HCT116 (cell line): Measurements from ENCODE around the gene DENND4A. TPM values are rescaled to one million over a fixed set of nuclear protein-coding genes. Genes with fewer than 3 reads are reported as not detected.

ENCODE experiments used
- ATAC-seq: fragments of 200-7000 bp; cut with Tn5 transposase; 2 replicates; pipeline ENCODE4 v1.9.1; 2020; ENCODE audit warnings: mild to moderate bottlenecking, moderate library complexity
- BruUV-seq: library from RNA; stranded (reverse); fragments of 400-500 nt; replicated peaks from 2 replicates; lab custom pipeline; 2021; lab: Mats Ljungman, UMichigan
- CTCF ChIA-PET: fragments of 300-600 bp; sonication (Branson Sonifier 250); formaldehyde crosslinking; loops from one replicate; lab custom pipeline; 2021; ENCODE audit warnings: antibody characterized with exemption; lab: Charles Lee
- POLR2A ChIA-PET: fragments of 300-600, 350-600 bp; sonication (Branson Sonifier 250); formaldehyde crosslinking; loops from one replicate; lab custom pipeline; 2021; ENCODE audit warnings: antibody characterized with exemption; lab: Charles Lee
- RAD21 ChIA-PET, 2 experiments: fragments of 300-600 bp; sonication (Branson Sonifier 250); formaldehyde crosslinking; loops; one replicate each; lab custom pipeline; 2023; ENCODE audit warnings: low total read pairs in 2 of 2; ENCODE audit not compliant: uncharacterized antibody in 2 of 2, unreplicated experiment in 2 of 2, low non-redundant PET in 1 of 2; lab: Charles Lee
- DNase-seq: peaks from one replicate; pipeline ENCODE4 v3.0.0-alpha.2; 2010; ENCODE audit warnings: low read depth, low spot score
- H2AFZ ChIP-seq: fragments of 200-600 bp; shearing (Covaris generic), sonication (generic); 2 replicates; pipeline ENCODE4 v1.6.1; 2017; ENCODE audit warnings: low read depth, mixed run types, mixed read lengths, antibody characterized with exemption, low read length; ENCODE audit not compliant: poor library complexity, severe bottlenecking
- H3K27ac ChIP-seq: 2 replicates; pipeline ENCODE4 v1.5.1; 2012; ENCODE audit warnings: low read depth, low read length
- H3K27me3 ChIP-seq: fragments of 200-600 bp; sonication (generic); 2 replicates; pipeline ENCODE4 v1.6.1; 2016; ENCODE audit warnings: mixed run types, low read length, mixed read lengths; ENCODE audit not compliant: insufficient read depth
- H3K36me3 ChIP-seq, 2 experiments: fragments of 200-500 bp in 1 of 2; fragments of 200-600 bp in 1 of 2; sonication (Bioruptor generic) in 1 of 2; sonication (generic) in 1 of 2; 2 replicates each; pipeline versions ENCODE4 v1.5.1 to v1.6.1; 2014 to 2016; ENCODE audit warnings: low read length in 2 of 2, inconsistent platforms in 1 of 2, mixed read lengths in 1 of 2, mixed run types in 1 of 2; ENCODE audit not compliant: insufficient read depth in 2 of 2, control insufficient read depth in 1 of 2
- H3K4me1 ChIP-seq, 2 experiments: fragments of 200-600 bp in 1 of 2; sonication (generic) in 1 of 2; 2 replicates each; pipeline versions ENCODE4 v1.5.1 to v1.6.1; 2012 to 2017; ENCODE audit warnings: low read length in 2 of 2, inconsistent platforms in 1 of 2, mild to moderate bottlenecking in 1 of 2, mixed read lengths in 1 of 2, mixed run types in 1 of 2, moderate library complexity in 1 of 2; ENCODE audit not compliant: insufficient read depth in 2 of 2, control insufficient read depth in 1 of 2
- H3K4me2 ChIP-seq: fragments of 200-600 bp; sonication (generic); 2 replicates; pipeline ENCODE4 v1.6.1; 2017; ENCODE audit warnings: mixed run types, low read length, mixed read lengths
- H3K4me3 ChIP-seq, 2 experiments: fragments of 200-600 bp in 1 of 2; sonication (generic) in 1 of 2; replicated peaks in 1 of 2; 2 replicates each; pipeline ENCODE4 v1.5.1; 2011 to 2016; ENCODE audit warnings: low read length in 2 of 2, control low read depth in 1 of 2, low read depth in 1 of 2, mild to moderate bottlenecking in 1 of 2, mixed read lengths in 1 of 2, mixed run types in 1 of 2
- H3K79me2 ChIP-seq: fragments of 200-600 bp; sonication (generic); 2 replicates; pipeline ENCODE4 v1.6.1; 2017; ENCODE audit warnings: mild to moderate bottlenecking, mixed run types, low read length, moderate library complexity, mixed read lengths; ENCODE audit not compliant: insufficient read depth
- H3K9ac ChIP-seq: fragments of 200-600 bp; sonication (generic); 2 replicates; pipeline ENCODE4 v1.6.1; 2016; ENCODE audit warnings: low read length, mixed read lengths
- H3K9me2 ChIP-seq: fragments of 200-600 bp; sonication (generic), shearing (Covaris generic); 2 replicates; pipeline ENCODE4 v1.6.1; 2017; ENCODE audit warnings: mixed run types, mild to moderate bottlenecking, moderate library complexity; ENCODE audit not compliant: insufficient read depth
- H3K9me3 ChIP-seq, 2 experiments: fragments of 200-500 bp in 1 of 2; fragments of 200-600 bp in 1 of 2; sonication (Bioruptor generic) in 1 of 2; sonication (generic) in 1 of 2; 2 replicates each; pipeline ENCODE4 v1.6.1; 2014 to 2017; ENCODE audit warnings: low read length in 2 of 2, mixed read lengths in 2 of 2, inconsistent platforms in 1 of 2, low read depth in 1 of 2, mild to moderate bottlenecking in 1 of 2, mixed run types in 1 of 2, moderate library complexity in 1 of 2; ENCODE audit not compliant: control insufficient read depth in 1 of 2, insufficient read depth in 1 of 2
- H4K20me1 ChIP-seq: fragments of 200-600 bp; sonication (generic), shearing (Covaris generic); 2 replicates; pipeline ENCODE4 v1.6.1; 2017; ENCODE audit warnings: mixed run types, mild to moderate bottlenecking, moderate library complexity; ENCODE audit not compliant: insufficient read depth
- ATF3 ChIP-seq: IDR thresholded peaks from 2 replicates; pipeline ENCODE4 v1.6.1; 2012
- CBX3 ChIP-seq: IDR thresholded peaks from 2 replicates; pipeline ENCODE4 v1.6.1; 2012; ENCODE audit warnings: low read depth
- EGR1 ChIP-seq: IDR thresholded peaks from 2 replicates; pipeline ENCODE4 v1.6.1; 2012; ENCODE audit warnings: low read depth
- ELF1 ChIP-seq: IDR thresholded peaks from 2 replicates; pipeline ENCODE4 v1.6.1; 2012; ENCODE audit warnings: low read depth, borderline replicate concordance
- EZH2 ChIP-seq: fragments of 200-600 bp; sonication (generic); IDR thresholded peaks from 2 replicates; pipeline ENCODE4 v1.6.1; 2017; ENCODE audit warnings: antibody characterized with exemption, mixed run types
- EZH2phosphoT487 ChIP-seq: fragments of 200-600 bp; IDR thresholded peaks from 2 replicates; pipeline ENCODE4 v1.6.1; 2018; ENCODE audit warnings: antibody characterized with exemption, borderline replicate concordance
- FOSL1 ChIP-seq: IDR thresholded peaks from 2 replicates; pipeline ENCODE4 v1.6.1; 2012; ENCODE audit warnings: low read depth
- MAX ChIP-seq: IDR thresholded peaks from 2 replicates; pipeline ENCODE4 v1.6.1; 2012
- POLR2A ChIP-seq: IDR thresholded peaks from 2 replicates; pipeline ENCODE4 v1.7.0; 2011; ENCODE audit warnings: borderline replicate concordance; ENCODE audit not compliant: insufficient read depth, insufficient read length; ENCODE audit errors: extremely low read depth
- POLR2AphosphoS5 ChIP-seq: IDR thresholded peaks from 2 replicates; pipeline ENCODE4 v1.6.1; 2011; ENCODE audit warnings: mild to moderate bottlenecking, low read depth, low read length, moderate library complexity
- REST ChIP-seq: IDR thresholded peaks from 2 replicates; pipeline ENCODE4 v1.6.1; 2012; ENCODE audit warnings: low read depth
- SIN3A ChIP-seq: IDR thresholded peaks from 2 replicates; pipeline ENCODE4 v1.6.1; 2012; ENCODE audit warnings: low read depth
- SP1 ChIP-seq: IDR thresholded peaks from 2 replicates; pipeline ENCODE4 v1.6.1; 2012; ENCODE audit warnings: low read depth
- SRF ChIP-seq: IDR thresholded peaks from 2 replicates; pipeline ENCODE4 v1.6.1; 2012; ENCODE audit warnings: low read depth
- YY1 ChIP-seq: IDR thresholded peaks from 2 replicates; pipeline ENCODE4 v1.6.1; 2011; ENCODE audit warnings: low read length, low read depth, moderate library complexity, mild to moderate bottlenecking; ENCODE audit not compliant: insufficient replicate concordance; ENCODE audit errors: extremely low read depth
- ZFX ChIP-seq: fragments of 450-650 bp; IDR thresholded peaks from 2 replicates; pipeline ENCODE4 v1.6.1; 2017
- intact Hi-C: fragments of 100-400 bp; cut with micrococcal nuclease; formaldehyde crosslinking; loops from 2 replicates; pipeline ENCODE4 v1.10.0; 2022
- total RNA-seq: library from RNA; stranded (reverse); gene quantifications from one replicate; pipeline ENCODE4 v1.2.1, GENCODE V29; 2021; ENCODE audit not compliant: unreplicated experiment

DENND4A gene
- total RNA-seq, 1 experiment from 2014 or later, result 9.1 TPM

- ATAC-seq (no peak), DNase-seq (no peak)
- no peaks in the 10 kb centered on the region for H3K79me2 ChIP-seq
- no peak overlapping the region for H3K4me3 ChIP-seq
- CTCF ChIA-PET, result no interaction called here
- H3K9me2 ChIP-seq, result no peaks in the 10 kb centered on the region
- TF ChIP-seq EGR1 (no peak), ATF3 (no peak), ELF1 (no peak), EZH2 (no peak), SRF (no peak), POLR2AphosphoS5 (no peak), EZH2phosphoT487 (no peak), REST (no peak), POLR2A (no peak), YY1 (no peak), FOSL1 (no peak), ZFX (no peak), SIN3A (no peak), SP1 (no peak), MAX (no peak), CBX3 (no peak)
- no peaks in the 10 kb centered on the region for H4K20me1 ChIP-seq
- no peak overlapping the region for H2AFZ ChIP-seq
- RAD21 ChIA-PET, result no interaction called here
- no peak overlapping the region for H3K9ac ChIP-seq
- POLR2A ChIA-PET, result no interaction called here
- H3K27ac ChIP-seq, result no peak overlapping the region
- no TSS peak for BruUV-seq
- H3K4me1 ChIP-seq, result peaks cover 3 to 26% of the 10 kb centered on the region in 2 experiments; a peak in 3 of 4 replicates
- intact Hi-C loops, result no loop called here
- no peak overlapping the region; the same call in 1 of the 2 replicates for H3K4me2 ChIP-seq
- no peaks in the 10 kb centered on the region for H3K9me3 ChIP-seq
- H3K36me3 ChIP-seq, result no peaks in the 10 kb centered on the region
- no peaks in the 10 kb centered on the region for H3K27me3 ChIP-seq
Measured at GRCh38 chr15:65653801-65654521, 138.1 kb downstream of the DENND4A start.
